IMR-90 (cell line): ENCODE results near the gene RSBN1.

Source experiments
- CEBPB ChIP-seq: IDR thresholded peaks from 2 replicates; pipeline ENCODE4 v1.6.1; 2012; ENCODE audit warnings: low read depth, low read length, improper control_type of control experiment
- CHD1 ChIP-seq: IDR thresholded peaks from 2 replicates; pipeline ENCODE4 v1.6.1; 2012; ENCODE audit warnings: low read depth, low read length, improper control_type of control experiment
- ELK1 ChIP-seq: fragments of 150-350 bp; IDR thresholded peaks from 2 replicates; pipeline ENCODE4 v1.6.1; 2016; ENCODE audit warnings: low read depth, mild to moderate bottlenecking, low read length, moderate library complexity, borderline replicate concordance
- FOS ChIP-seq: fragments of 150-350 bp; IDR thresholded peaks from 2 replicates; pipeline ENCODE4 v1.6.1; 2016; ENCODE audit warnings: low read depth, low read length
- MAZ ChIP-seq: IDR thresholded peaks from 2 replicates; pipeline ENCODE4 v1.6.1; 2012; ENCODE audit warnings: low read depth, mild to moderate bottlenecking, low read length, improper control_type of control experiment, moderate library complexity, borderline replicate concordance
- MXI1 ChIP-seq: IDR thresholded peaks from 2 replicates; pipeline ENCODE4 v1.6.1; 2012; ENCODE audit warnings: low read depth, mild to moderate bottlenecking, low read length, moderate library complexity, borderline replicate concordance
- POLR2A ChIP-seq: IDR thresholded peaks from 2 replicates; pipeline ENCODE4 v1.6.1; 2012; ENCODE audit warnings: mild to moderate bottlenecking, low read depth, low read length
- RAD21 ChIP-seq: IDR thresholded peaks from 2 replicates; pipeline ENCODE4 v1.6.1; 2012; ENCODE audit warnings: low read length, improper control_type of control experiment
- RCOR1 ChIP-seq: IDR thresholded peaks from 2 replicates; pipeline ENCODE4 v1.6.1; 2012; ENCODE audit warnings: mild to moderate bottlenecking, low read length, improper control_type of control experiment; ENCODE audit not compliant: insufficient replicate concordance
- RFX5 ChIP-seq: IDR thresholded peaks from 2 replicates; pipeline ENCODE4 v1.8.0; 2012; ENCODE audit warnings: low read depth, mild to moderate bottlenecking, low read length, moderate library complexity
- TF ChIP-seq, protein P1 (sequence below): conservative IDR thresholded peaks from 2 replicates; pipeline ENCODE4 v1.5.1; 2012; ENCODE audit warnings: mild to moderate bottlenecking, low read depth, low read length, improper control_type of control experiment
- TF ChIP-seq, protein P2 (sequence below): fragments of 150-350 bp; IDR thresholded peaks from 2 replicates; pipeline ENCODE4 v1.6.1; 2017; ENCODE audit warnings: mild to moderate bottlenecking, antibody characterized with exemption, low read length, low read depth

DNA sequence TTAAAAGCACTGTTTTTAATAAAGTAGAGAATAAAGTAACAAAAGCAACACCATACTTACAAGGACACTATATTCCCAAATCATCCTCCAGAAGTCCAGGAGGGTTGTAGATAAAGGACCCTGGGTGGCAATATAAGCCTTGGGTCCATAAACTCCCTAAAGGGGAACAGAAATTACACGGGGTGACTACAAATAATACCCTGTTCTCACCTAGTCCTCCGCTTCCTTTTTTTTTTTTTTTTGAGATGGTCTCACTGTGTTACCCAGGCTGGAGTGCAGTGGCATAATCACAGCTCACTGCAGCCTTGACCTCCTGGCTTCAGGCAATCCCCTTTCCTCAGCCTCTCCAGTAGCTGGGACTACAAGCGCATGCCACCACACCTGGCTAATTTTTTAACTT lies 46.1 kb upstream of the RSBN1 start:
- TF ChIP-seq, protein P1, sequence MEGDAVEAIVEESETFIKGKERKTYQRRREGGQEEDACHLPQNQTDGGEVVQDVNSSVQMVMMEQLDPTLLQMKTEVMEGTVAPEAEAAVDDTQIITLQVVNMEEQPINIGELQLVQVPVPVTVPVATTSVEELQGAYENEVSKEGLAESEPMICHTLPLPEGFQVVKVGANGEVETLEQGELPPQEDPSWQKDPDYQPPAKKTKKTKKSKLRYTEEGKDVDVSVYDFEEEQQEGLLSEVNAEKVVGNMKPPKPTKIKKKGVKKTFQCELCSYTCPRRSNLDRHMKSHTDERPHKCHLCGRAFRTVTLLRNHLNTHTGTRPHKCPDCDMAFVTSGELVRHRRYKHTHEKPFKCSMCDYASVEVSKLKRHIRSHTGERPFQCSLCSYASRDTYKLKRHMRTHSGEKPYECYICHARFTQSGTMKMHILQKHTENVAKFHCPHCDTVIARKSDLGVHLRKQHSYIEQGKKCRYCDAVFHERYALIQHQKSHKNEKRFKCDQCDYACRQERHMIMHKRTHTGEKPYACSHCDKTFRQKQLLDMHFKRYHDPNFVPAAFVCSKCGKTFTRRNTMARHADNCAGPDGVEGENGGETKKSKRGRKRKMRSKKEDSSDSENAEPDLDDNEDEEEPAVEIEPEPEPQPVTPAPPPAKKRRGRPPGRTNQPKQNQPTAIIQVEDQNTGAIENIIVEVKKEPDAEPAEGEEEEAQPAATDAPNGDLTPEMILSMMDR = no peak
- TF ChIP-seq POLR2A = no peak
- TF ChIP-seq MXI1 = no peak
- TF ChIP-seq RAD21 = no peak
- no peak for TF ChIP-seq ELK1
- no peak for TF ChIP-seq RFX5
- no peak for TF ChIP-seq RCOR1
- TF ChIP-seq MAZ = no peak
- TF ChIP-seq CEBPB = no peak
- TF ChIP-seq, protein P2, sequence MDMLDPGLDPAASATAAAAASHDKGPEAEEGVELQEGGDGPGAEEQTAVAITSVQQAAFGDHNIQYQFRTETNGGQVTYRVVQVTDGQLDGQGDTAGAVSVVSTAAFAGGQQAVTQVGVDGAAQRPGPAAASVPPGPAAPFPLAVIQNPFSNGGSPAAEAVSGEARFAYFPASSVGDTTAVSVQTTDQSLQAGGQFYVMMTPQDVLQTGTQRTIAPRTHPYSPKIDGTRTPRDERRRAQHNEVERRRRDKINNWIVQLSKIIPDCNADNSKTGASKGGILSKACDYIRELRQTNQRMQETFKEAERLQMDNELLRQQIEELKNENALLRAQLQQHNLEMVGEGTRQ = no peak
- TF ChIP-seq CHD1 = no peak
- TF ChIP-seq FOS = no peak
